ENCODE measurements around the gene NANOS1. TPM values are rescaled to one million over a fixed set of nuclear protein-coding genes. Genes with fewer than 3 reads are reported as not detected.

NANOS1 gene
- total and polyA plus RNA-seq, 2 donors (not counting 1 experiment from before 2014, with no cell fraction given): 1.1 to 1.2 TPM

DNA sequence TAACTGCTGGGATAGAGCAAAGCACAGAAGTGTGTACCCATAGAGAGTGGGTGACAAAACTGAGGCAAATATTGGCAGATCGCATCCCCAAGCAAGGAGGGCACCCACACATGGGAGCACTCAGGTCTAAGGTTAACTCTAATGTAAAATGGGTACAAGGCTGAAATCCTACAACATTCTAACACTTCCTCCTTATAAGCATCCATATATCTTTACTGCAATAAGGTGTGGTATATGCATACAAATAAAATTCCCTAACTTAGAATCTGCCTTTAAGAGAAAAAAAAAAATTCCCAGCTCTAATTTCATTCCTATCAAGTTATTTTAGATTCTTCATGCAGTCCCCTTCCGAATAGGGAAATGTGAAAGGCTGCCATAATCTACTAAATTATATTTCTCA lies 32.4 kb downstream of the NANOS1 start:
- Histone ChIP-seq H3K4me1 (ENCODE audit: control insufficient read depth, extremely low read depth, insufficient read depth, low read length) (no peaks in the 10 kb centered on the region), H3K9me3 (ENCODE audit: control insufficient read depth, insufficient read depth, low read depth, low read length) (no peaks in the 10 kb centered on the region), H3K36me3 (ENCODE audit: control insufficient read depth, insufficient read depth, low read length) (peaks cover 26% of the 10 kb centered on the region), H3K79me2 (ENCODE audit: control insufficient read depth, insufficient read depth, low read length) (peaks cover 52% of the 10 kb centered on the region), H3K9ac (ENCODE audit: insufficient read depth, low read length) (no peak overlapping the region), H3K27me3 (ENCODE audit: control insufficient read depth, insufficient read depth, low read length) (no peaks in the 10 kb centered on the region), H3K4me2 (ENCODE audit: extremely low read depth, insufficient read depth, low read length) (no peak overlapping the region), H3K4me3 (replicated peaks in 1 of 4; ENCODE audit: control extremely low read depth in 1 of 4, insufficient read depth in 1 of 4, low read depth in 3 of 4, low read length in 4 of 4) (no peak overlapping the region), H2AFZ (ENCODE audit: low read length) (no peak overlapping the region), H4K20me1 (ENCODE audit: control insufficient read depth, extremely low read depth, insufficient read depth, low read length) (no peaks in the 10 kb centered on the region), H3K27ac (ENCODE audit: insufficient read depth, low read length) (no peak overlapping the region)
- TF ChIP-seq, protein P1, sequence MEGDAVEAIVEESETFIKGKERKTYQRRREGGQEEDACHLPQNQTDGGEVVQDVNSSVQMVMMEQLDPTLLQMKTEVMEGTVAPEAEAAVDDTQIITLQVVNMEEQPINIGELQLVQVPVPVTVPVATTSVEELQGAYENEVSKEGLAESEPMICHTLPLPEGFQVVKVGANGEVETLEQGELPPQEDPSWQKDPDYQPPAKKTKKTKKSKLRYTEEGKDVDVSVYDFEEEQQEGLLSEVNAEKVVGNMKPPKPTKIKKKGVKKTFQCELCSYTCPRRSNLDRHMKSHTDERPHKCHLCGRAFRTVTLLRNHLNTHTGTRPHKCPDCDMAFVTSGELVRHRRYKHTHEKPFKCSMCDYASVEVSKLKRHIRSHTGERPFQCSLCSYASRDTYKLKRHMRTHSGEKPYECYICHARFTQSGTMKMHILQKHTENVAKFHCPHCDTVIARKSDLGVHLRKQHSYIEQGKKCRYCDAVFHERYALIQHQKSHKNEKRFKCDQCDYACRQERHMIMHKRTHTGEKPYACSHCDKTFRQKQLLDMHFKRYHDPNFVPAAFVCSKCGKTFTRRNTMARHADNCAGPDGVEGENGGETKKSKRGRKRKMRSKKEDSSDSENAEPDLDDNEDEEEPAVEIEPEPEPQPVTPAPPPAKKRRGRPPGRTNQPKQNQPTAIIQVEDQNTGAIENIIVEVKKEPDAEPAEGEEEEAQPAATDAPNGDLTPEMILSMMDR (conservative IDR thresholded peaks at IDR 0.05 in 1 of 2, IDR thresholded peaks at IDR 0.05 in 1 of 2; ENCODE audit: low read depth in 1 of 2, low read length in 2 of 2): no peak
- no peak for TF ChIP-seq EZH2 (IDR thresholded peaks at IDR 0.05; ENCODE audit: low read length, missing control alignments)
- no peak for DNase-seq (ENCODE audit: low read depth in 2 of 2)

DNA sequence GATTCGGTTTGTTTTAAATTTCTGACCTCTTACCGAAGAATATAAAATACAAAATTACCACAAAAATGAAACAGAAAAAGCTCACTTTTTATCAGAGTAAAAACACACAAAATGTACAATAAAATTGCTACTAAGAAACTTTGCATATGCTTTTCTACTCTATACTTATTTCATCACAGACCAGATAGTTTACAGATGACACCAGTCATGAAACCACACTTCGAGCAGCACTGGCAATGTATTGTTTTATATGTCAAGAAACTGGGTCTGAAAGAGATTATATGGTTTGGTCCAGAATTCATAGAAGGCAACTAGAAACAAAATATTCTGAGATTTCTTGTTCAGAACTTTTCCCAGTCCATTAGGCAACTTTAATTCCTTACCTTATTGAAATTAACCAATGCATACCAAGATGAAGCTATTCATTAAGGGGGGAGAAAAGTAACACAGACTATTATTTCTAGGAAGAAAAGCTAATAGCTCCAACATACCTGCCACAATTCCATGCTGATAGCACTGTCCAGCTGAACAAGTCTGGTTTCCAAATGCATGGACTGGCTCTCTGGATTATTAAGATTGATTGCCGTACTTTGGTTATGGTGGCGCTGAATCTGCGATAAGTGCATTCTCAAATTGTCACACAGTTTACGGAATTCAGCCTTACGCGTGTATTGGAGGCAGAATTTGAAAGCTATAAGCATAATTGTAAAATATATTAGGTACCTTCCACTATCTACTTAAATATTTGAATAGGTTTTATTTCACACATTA lies 41.1 kb downstream of the NANOS1 start:
- peaks cover 75% of the 10 kb centered on the region for H3K79me2 ChIP-seq (ENCODE audit: control insufficient read depth, insufficient read depth, low read length)
- H3K9ac ChIP-seq (ENCODE audit: insufficient read depth, low read length): no peak overlapping the region
- H2AFZ ChIP-seq (ENCODE audit: low read length): no peak overlapping the region
- H3K4me1 ChIP-seq (ENCODE audit: control insufficient read depth, extremely low read depth, insufficient read depth, low read length): no peaks in the 10 kb centered on the region
- peaks cover 12% of the 10 kb centered on the region for H3K36me3 ChIP-seq (ENCODE audit: control insufficient read depth, insufficient read depth, low read length)
- H3K27me3 ChIP-seq (ENCODE audit: control insufficient read depth, insufficient read depth, low read length): no peaks in the 10 kb centered on the region
- no peaks in the 10 kb centered on the region for H4K20me1 ChIP-seq (ENCODE audit: control insufficient read depth, extremely low read depth, insufficient read depth, low read length)
- no peaks in the 10 kb centered on the region for H3K9me3 ChIP-seq (ENCODE audit: control insufficient read depth, insufficient read depth, low read depth, low read length)
- TF ChIP-seq, protein P1 (conservative IDR thresholded peaks at IDR 0.05 in 1 of 2, IDR thresholded peaks at IDR 0.05 in 1 of 2; ENCODE audit: low read depth in 1 of 2, low read length in 2 of 2): no peak
- TF ChIP-seq EZH2 (IDR thresholded peaks at IDR 0.05; ENCODE audit: low read length, missing control alignments): no peak
- DNase-seq (ENCODE audit: low read depth in 2 of 2): no peak
- no peak overlapping the region for H3K27ac ChIP-seq (ENCODE audit: insufficient read depth, low read length)
- H3K4me2 ChIP-seq (ENCODE audit: extremely low read depth, insufficient read depth, low read length): no peak overlapping the region
- H3K4me3 ChIP-seq (replicated peaks in 1 of 4; ENCODE audit: control extremely low read depth in 1 of 4, insufficient read depth in 1 of 4, low read depth in 3 of 4, low read length in 4 of 4): no peak overlapping the region

DNA sequence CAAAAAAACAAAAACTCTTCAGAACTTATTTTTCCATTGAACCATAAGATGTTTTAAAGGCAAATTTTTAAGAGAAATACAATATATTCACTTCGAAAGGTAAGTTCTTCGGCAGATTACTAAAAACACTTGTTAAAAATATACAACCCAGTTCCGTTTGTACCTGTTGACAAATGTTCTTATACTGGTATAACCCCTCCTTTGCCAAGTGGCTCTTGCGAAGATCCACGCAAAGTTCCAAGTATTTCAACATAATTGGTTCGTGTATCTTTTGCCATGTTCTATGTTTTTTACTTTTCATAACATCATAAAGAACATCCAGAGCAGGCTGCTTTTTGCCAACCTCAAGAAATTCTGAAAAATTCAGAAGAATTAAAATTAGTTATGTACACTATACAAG lies 44.1 kb downstream of the NANOS1 start:
- Histone ChIP-seq H4K20me1 (ENCODE audit: control insufficient read depth, extremely low read depth, insufficient read depth, low read length) (peaks cover 5% of the 10 kb centered on the region), H3K4me2 (ENCODE audit: extremely low read depth, insufficient read depth, low read length) (no peak overlapping the region)

More for the DNA sequence above, 44.1 kb downstream of the NANOS1 start:
- Histone ChIP-seq H3K9ac (ENCODE audit: insufficient read depth, low read length) (no peak overlapping the region), H3K27me3 (ENCODE audit: control insufficient read depth, insufficient read depth, low read length) (no peaks in the 10 kb centered on the region), H3K79me2 (ENCODE audit: control insufficient read depth, insufficient read depth, low read length) (peaks cover 87% of the 10 kb centered on the region), H2AFZ (ENCODE audit: low read length) (no peak overlapping the region), H3K27ac (ENCODE audit: insufficient read depth, low read length) (no peak overlapping the region), H3K4me1 (ENCODE audit: control insufficient read depth, extremely low read depth, insufficient read depth, low read length) (peaks cover 2% of the 10 kb centered on the region), H3K9me3 (ENCODE audit: control insufficient read depth, insufficient read depth, low read depth, low read length) (no peaks in the 10 kb centered on the region), H3K36me3 (ENCODE audit: control insufficient read depth, insufficient read depth, low read length) (peaks cover 1% of the 10 kb centered on the region), H3K4me3 (replicated peaks in 1 of 4; ENCODE audit: control extremely low read depth in 1 of 4, insufficient read depth in 1 of 4, low read depth in 3 of 4, low read length in 4 of 4) (no peak overlapping the region)
- DNase-seq (ENCODE audit: low read depth in 2 of 2): no peak
- TF ChIP-seq EZH2 (IDR thresholded peaks at IDR 0.05; ENCODE audit: low read length, missing control alignments): no peak
- TF ChIP-seq, protein P1 (conservative IDR thresholded peaks at IDR 0.05 in 1 of 2, IDR thresholded peaks at IDR 0.05 in 1 of 2; ENCODE audit: low read depth in 1 of 2, low read length in 2 of 2): no peak
